PC-9 (cell line): ENCODE results near the gene CEP44. TPM values are rescaled to one million over a fixed set of nuclear protein-coding genes. Genes with fewer than 3 reads are reported as not detected.

Experiments used
- BruUV-seq: library from RNA; stranded (reverse); fragments of 400-500 nt; replicated peaks from 2 replicates; lab custom pipeline; 2021; lab: Mats Ljungman, UMichigan
- CTCF ChIA-PET: fragments of 300-600 bp; sonication (Branson Sonifier 250); formaldehyde crosslinking; loops from one replicate; lab custom pipeline; 2022; ENCODE audit warnings: antibody characterized with exemption; lab: Charles Lee
- POLR2A ChIA-PET: fragments of 300-600 bp; sonication (Branson Sonifier 250); formaldehyde crosslinking; loops from one replicate; lab custom pipeline; 2022; ENCODE audit warnings: antibody characterized with exemption; ENCODE audit not compliant: unreplicated experiment; lab: Charles Lee
- DNase-seq, 2 experiments: peaks; one replicate each; pipeline versions ENCODE4 v3.0.0 to v3.0.0-alpha.2; 2015 to 2022; ENCODE audit warnings: mixed read lengths in 1 of 2
- H2AFZ ChIP-seq: fragments of 200-600 bp; sonication (generic); 2 replicates; pipeline ENCODE4 v1.8.1; 2017; ENCODE audit warnings: antibody characterized with exemption
- H3F3A ChIP-seq: fragments of 200-600 bp; sonication (generic); 2 replicates; pipeline ENCODE4 v1.8.1; 2017; ENCODE audit warnings: antibody characterized with exemption, mild to moderate bottlenecking, low read depth; ENCODE audit not compliant: insufficient read depth
- H3K27ac ChIP-seq: fragments of 200-600 bp; sonication (generic); 2 replicates; pipeline ENCODE4 v1.6.1; 2016; ENCODE audit warnings: mixed run types
- H3K27me3 ChIP-seq: fragments of 200-600 bp; sonication (generic); 2 replicates; pipeline ENCODE4 v1.6.1; 2016; ENCODE audit warnings: low read depth, mixed run types; ENCODE audit not compliant: insufficient read depth
- H3K36me3 ChIP-seq: fragments of 200-600 bp; sonication (generic); 2 replicates; pipeline ENCODE4 v1.6.1; 2016; ENCODE audit warnings: low read depth, mixed run types
- H3K4me1 ChIP-seq: fragments of 200-600 bp; sonication (generic); replicated peaks from 2 replicates; pipeline ENCODE4 v1.6.1; 2016; ENCODE audit warnings: mixed run types; ENCODE audit not compliant: insufficient read depth
- H3K4me2 ChIP-seq: fragments of 200-600 bp; sonication (generic); 2 replicates; pipeline ENCODE4 v1.6.1; 2017; ENCODE audit warnings: mixed run types
- H3K4me3 ChIP-seq: fragments of 200-600 bp; sonication (generic); 2 replicates; pipeline ENCODE4 v1.6.1; 2016; ENCODE audit warnings: mixed run types
- H3K79me2 ChIP-seq: fragments of 200-600 bp; sonication (generic); 2 replicates; pipeline ENCODE4 v1.6.1; 2017; ENCODE audit warnings: low read depth, mixed run types
- H3K9me2 ChIP-seq: fragments of 200-600 bp; sonication (generic); 2 replicates; pipeline ENCODE4 v1.8.1; 2017; ENCODE audit warnings: mild to moderate bottlenecking; ENCODE audit not compliant: insufficient read depth
- H3K9me3 ChIP-seq: fragments of 200-600 bp; sonication (generic); 2 replicates; pipeline ENCODE4 v1.8.1; 2016; ENCODE audit warnings: low read depth; ENCODE audit not compliant: insufficient read depth
- H4K20me1 ChIP-seq: fragments of 200-600 bp; sonication (generic); 2 replicates; pipeline ENCODE4 v1.8.1; 2017; ENCODE audit not compliant: insufficient read depth
- EZH2 ChIP-seq: fragments of 200-600 bp; sonication (generic); IDR thresholded peaks from 2 replicates; pipeline ENCODE4 v1.8.0; 2017; ENCODE audit warnings: antibody characterized with exemption, low read depth
- intact Hi-C: fragments of 100-400 bp; cut with micrococcal nuclease; formaldehyde crosslinking; loops from one replicate; pipeline ENCODE4 v1.10.0; 2022; ENCODE audit not compliant: unreplicated experiment
- total RNA-seq: library from RNA; stranded (reverse); gene quantifications from 2 replicates; pipeline ENCODE4 v1.2.3, GENCODE V29; 2021
- TF ChIP-seq, protein P1 (sequence below): fragments of 200-600 bp; sonication (generic); conservative IDR thresholded peaks from 2 replicates; pipeline ENCODE4 v1.6.1; 2017; ENCODE audit warnings: mixed run types, antibody characterized with exemption, mild to moderate bottlenecking, moderate library complexity

The CEP44 gene
- total RNA-seq, 1 experiment from 2014 or later = 22.4 TPM

DNA sequence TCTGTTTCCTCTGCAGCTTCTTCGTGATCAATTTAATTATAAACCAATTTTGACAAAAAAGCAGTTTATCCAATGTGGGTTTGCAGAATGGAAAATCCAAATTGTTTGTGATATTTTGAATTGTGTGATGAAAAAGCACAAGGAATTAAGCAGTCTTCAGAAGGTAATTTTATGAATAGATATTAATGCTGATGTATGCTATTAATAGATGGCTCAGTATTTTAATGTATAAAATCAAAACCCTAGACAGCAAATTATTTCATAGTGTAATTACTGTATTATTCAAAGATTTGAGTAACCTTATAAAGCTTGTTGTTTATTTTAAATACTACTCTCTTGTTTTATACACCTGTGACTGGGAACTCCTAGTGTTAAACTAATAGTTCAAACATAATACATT is 20.0 kb downstream of the CEP44 start:
- no peaks in the 10 kb centered on the region for H3K9me2 ChIP-seq
- no peak overlapping the region for H2AFZ ChIP-seq
- no peaks in the 10 kb centered on the region for H3F3A ChIP-seq
- H4K20me1 ChIP-seq = no peaks in the 10 kb centered on the region
- H3K9me3 ChIP-seq = no peaks in the 10 kb centered on the region
- ChIA-PET POLR2A (no interaction called here), CTCF (no interaction called here)
- no peaks in the 10 kb centered on the region for H3K79me2 ChIP-seq
- H3K36me3 ChIP-seq = no peaks in the 10 kb centered on the region
- H3K4me3 ChIP-seq = no peak overlapping the region
- H3K27me3 ChIP-seq = no peaks in the 10 kb centered on the region
- intact Hi-C loops = no loop called here
- no peaks in the 10 kb centered on the region for H3K4me1 ChIP-seq
- H3K4me2 ChIP-seq = no peak overlapping the region
- TF ChIP-seq, protein P1, sequence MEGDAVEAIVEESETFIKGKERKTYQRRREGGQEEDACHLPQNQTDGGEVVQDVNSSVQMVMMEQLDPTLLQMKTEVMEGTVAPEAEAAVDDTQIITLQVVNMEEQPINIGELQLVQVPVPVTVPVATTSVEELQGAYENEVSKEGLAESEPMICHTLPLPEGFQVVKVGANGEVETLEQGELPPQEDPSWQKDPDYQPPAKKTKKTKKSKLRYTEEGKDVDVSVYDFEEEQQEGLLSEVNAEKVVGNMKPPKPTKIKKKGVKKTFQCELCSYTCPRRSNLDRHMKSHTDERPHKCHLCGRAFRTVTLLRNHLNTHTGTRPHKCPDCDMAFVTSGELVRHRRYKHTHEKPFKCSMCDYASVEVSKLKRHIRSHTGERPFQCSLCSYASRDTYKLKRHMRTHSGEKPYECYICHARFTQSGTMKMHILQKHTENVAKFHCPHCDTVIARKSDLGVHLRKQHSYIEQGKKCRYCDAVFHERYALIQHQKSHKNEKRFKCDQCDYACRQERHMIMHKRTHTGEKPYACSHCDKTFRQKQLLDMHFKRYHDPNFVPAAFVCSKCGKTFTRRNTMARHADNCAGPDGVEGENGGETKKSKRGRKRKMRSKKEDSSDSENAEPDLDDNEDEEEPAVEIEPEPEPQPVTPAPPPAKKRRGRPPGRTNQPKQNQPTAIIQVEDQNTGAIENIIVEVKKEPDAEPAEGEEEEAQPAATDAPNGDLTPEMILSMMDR = no peak
- TF ChIP-seq EZH2 = no peak
- no peak overlapping the region for H3K27ac ChIP-seq
- BruUV-seq = no TSS peak
- DNase-seq = no peak

GRCh38 chr4:174304664-174305063 is 21.0 kb downstream of the CEP44 start:
- intact Hi-C loops = no loop called here
- POLR2A ChIA-PET = no interaction called here
- CTCF ChIA-PET = no interaction called here
- no peaks in the 10 kb centered on the region for H3K9me2 ChIP-seq
- H3K36me3 ChIP-seq = no peaks in the 10 kb centered on the region
- H3K79me2 ChIP-seq = no peaks in the 10 kb centered on the region
- TF ChIP-seq, protein P1 = no peak
- no peak for TF ChIP-seq EZH2
- no peak overlapping the region for H3K4me3 ChIP-seq
- H3K27me3 ChIP-seq = no peaks in the 10 kb centered on the region
- no peaks in the 10 kb centered on the region for H3F3A ChIP-seq
- no peak for DNase-seq
- H4K20me1 ChIP-seq = no peaks in the 10 kb centered on the region
- BruUV-seq = no TSS peak
- H2AFZ ChIP-seq = no peak overlapping the region
- H3K4me1 ChIP-seq = no peaks in the 10 kb centered on the region
- H3K27ac ChIP-seq = no peak overlapping the region
- no peaks in the 10 kb centered on the region for H3K9me3 ChIP-seq
- H3K4me2 ChIP-seq = no peak overlapping the region

DNA sequence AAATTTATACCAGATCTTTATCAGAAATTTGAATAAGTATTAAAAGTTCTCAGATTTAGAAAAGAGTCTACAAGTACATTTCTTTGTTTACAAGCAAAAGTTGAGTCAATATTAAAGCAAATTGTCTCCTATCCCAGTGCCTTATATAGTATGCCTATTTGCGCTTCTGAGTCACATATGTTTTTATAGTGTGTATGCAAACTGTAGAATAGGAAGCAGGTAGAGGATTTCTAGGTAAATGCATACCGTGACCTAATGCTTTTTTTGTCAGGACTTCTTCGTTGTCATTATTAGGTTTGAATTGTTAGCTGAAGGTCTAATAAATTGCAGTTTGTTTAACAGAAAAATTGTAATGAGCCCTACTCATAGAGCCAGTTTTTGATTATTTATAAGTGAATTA is 22.2 kb downstream of the CEP44 start:
- Histone ChIP-seq H3K4me1 (no peaks in the 10 kb centered on the region), H3K9me2 (no peaks in the 10 kb centered on the region), H4K20me1 (no peaks in the 10 kb centered on the region), H3K9me3 (no peaks in the 10 kb centered on the region), H2AFZ (no peak overlapping the region), H3K4me3 (no peak overlapping the region), H3K4me2 (no peak overlapping the region), H3K27ac (no peak overlapping the region), H3K79me2 (no peaks in the 10 kb centered on the region), H3F3A (no peaks in the 10 kb centered on the region), H3K27me3 (no peaks in the 10 kb centered on the region), H3K36me3 (no peaks in the 10 kb centered on the region)
- CTCF ChIA-PET = no interaction called here
- POLR2A ChIA-PET = no interaction called here
- intact Hi-C loops = no loop called here
- no TSS peak for BruUV-seq
- no peak for DNase-seq
- TF ChIP-seq EZH2 = no peak
- TF ChIP-seq, protein P1 = no peak
